H1 (cell line): ENCODE results near the gene DDX11. TPM values are rescaled to one million over a fixed set of nuclear protein-coding genes. Genes with fewer than 3 reads are reported as not detected.

ENCODE experiments used
- polyA plus RNA-seq, 7 experiments: library from polyadenylated mRNA; depleted of rRNA in 3 of 7; stranded (reverse) in 5 of 7; unstranded in 2 of 7; fragments of >200 nt in 5 of 7; fragments of 200-250 nt in 2 of 7; gene quantifications; 1 replicate in 5 of 7; 2 replicates in 1 of 7; 4 replicates in 1 of 7; pipeline versions ENCODE4 v1.2.1 to v1.2.3, GENCODE V29; 2011 to 2013; ENCODE audit warnings: missing spikeins in 2 of 7, mixed read lengths in 2 of 7
- total RNA-seq: library from RNA; stranded (reverse); fragmentation: NEBNext Ultra II Directional; extraction: Animal tissue kit (Norgen Biotek cat#: 25700); gene quantifications from 2 replicates; pipeline ENCODE4 v1.2.1, GENCODE V29; 2021
- TF ChIP-seq, protein P1 (sequence below): fragments of 300-600 bp; sonication (generic); IDR thresholded peaks from 2 replicates; pipeline ENCODE4 v1.7.1; 2012; ENCODE audit warnings: low read length, moderate library complexity, mild to moderate bottlenecking, inconsistent platforms; ENCODE audit not compliant: insufficient replicate concordance

Gene DDX11
- total and polyA plus RNA-seq, 2 of the 8 experiments (the other 6 are each of a cell fraction or from before 2014, with no cell fraction given) = 61.6 to 141 TPM

DNA sequence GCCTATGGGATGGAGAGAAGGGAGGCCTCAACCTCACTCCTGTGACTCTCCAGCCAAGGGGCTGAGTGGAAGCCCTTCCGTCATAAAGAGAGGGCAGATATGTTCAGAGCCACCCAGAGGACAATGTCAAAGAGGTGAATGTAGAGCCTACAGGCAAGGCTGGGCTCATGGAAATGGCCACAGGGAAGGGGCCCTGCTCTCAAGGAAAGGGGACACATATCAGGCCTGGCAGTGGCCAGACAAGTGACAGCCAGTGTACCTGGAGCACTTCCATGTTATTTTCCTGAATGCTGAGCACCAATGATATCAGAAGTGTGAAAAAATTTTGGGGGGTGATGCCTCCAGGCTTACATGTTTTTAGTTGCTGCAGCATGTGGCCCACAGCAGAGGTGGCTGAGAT lies 36.6 kb upstream of the DDX11 start (continued):
- TF ChIP-seq, protein P1, sequence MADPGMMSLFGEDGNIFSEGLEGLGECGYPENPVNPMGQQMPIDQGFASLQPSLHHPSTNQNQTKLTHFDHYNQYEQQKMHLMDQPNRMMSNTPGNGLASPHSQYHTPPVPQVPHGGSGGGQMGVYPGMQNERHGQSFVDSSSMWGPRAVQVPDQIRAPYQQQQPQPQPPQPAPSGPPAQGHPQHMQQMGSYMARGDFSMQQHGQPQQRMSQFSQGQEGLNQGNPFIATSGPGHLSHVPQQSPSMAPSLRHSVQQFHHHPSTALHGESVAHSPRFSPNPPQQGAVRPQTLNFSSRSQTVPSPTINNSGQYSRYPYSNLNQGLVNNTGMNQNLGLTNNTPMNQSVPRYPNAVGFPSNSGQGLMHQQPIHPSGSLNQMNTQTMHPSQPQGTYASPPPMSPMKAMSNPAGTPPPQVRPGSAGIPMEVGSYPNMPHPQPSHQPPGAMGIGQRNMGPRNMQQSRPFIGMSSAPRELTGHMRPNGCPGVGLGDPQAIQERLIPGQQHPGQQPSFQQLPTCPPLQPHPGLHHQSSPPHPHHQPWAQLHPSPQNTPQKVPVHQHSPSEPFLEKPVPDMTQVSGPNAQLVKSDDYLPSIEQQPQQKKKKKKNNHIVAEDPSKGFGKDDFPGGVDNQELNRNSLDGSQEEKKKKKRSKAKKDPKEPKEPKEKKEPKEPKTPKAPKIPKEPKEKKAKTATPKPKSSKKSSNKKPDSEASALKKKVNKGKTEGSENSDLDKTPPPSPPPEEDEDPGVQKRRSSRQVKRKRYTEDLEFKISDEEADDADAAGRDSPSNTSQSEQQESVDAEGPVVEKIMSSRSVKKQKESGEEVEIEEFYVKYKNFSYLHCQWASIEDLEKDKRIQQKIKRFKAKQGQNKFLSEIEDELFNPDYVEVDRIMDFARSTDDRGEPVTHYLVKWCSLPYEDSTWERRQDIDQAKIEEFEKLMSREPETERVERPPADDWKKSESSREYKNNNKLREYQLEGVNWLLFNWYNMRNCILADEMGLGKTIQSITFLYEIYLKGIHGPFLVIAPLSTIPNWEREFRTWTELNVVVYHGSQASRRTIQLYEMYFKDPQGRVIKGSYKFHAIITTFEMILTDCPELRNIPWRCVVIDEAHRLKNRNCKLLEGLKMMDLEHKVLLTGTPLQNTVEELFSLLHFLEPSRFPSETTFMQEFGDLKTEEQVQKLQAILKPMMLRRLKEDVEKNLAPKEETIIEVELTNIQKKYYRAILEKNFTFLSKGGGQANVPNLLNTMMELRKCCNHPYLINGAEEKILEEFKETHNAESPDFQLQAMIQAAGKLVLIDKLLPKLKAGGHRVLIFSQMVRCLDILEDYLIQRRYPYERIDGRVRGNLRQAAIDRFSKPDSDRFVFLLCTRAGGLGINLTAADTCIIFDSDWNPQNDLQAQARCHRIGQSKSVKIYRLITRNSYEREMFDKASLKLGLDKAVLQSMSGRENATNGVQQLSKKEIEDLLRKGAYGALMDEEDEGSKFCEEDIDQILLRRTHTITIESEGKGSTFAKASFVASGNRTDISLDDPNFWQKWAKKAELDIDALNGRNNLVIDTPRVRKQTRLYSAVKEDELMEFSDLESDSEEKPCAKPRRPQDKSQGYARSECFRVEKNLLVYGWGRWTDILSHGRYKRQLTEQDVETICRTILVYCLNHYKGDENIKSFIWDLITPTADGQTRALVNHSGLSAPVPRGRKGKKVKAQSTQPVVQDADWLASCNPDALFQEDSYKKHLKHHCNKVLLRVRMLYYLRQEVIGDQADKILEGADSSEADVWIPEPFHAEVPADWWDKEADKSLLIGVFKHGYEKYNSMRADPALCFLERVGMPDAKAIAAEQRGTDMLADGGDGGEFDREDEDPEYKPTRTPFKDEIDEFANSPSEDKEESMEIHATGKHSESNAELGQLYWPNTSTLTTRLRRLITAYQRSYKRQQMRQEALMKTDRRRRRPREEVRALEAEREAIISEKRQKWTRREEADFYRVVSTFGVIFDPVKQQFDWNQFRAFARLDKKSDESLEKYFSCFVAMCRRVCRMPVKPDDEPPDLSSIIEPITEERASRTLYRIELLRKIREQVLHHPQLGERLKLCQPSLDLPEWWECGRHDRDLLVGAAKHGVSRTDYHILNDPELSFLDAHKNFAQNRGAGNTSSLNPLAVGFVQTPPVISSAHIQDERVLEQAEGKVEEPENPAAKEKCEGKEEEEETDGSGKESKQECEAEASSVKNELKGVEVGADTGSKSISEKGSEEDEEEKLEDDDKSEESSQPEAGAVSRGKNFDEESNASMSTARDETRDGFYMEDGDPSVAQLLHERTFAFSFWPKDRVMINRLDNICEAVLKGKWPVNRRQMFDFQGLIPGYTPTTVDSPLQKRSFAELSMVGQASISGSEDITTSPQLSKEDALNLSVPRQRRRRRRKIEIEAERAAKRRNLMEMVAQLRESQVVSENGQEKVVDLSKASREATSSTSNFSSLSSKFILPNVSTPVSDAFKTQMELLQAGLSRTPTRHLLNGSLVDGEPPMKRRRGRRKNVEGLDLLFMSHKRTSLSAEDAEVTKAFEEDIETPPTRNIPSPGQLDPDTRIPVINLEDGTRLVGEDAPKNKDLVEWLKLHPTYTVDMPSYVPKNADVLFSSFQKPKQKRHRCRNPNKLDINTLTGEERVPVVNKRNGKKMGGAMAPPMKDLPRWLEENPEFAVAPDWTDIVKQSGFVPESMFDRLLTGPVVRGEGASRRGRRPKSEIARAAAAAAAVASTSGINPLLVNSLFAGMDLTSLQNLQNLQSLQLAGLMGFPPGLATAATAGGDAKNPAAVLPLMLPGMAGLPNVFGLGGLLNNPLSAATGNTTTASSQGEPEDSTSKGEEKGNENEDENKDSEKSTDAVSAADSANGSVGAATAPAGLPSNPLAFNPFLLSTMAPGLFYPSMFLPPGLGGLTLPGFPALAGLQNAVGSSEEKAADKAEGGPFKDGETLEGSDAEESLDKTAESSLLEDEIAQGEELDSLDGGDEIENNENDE = no peak
